Measurements from ENCODE around the gene RHBDL3. TPM values are rescaled to one million over a fixed set of nuclear protein-coding genes. Genes with fewer than 3 reads are reported as not detected.
"Not testable (repeated sequence)": the region's sequence is repeated elsewhere in the genome, so short reads cannot be mapped to it uniquely, and the experiment has no call there.

Gene RHBDL3
- polyA plus RNA-seq, 3 donors: 1.2 to 1.3 (median 1.3) TPM

GRCh38 chr17:32342603-32343325, 77.1 kb downstream of the RHBDL3 start:
- DNase-seq (ENCODE audit: extremely low read depth in 1 of 11, low read depth in 9 of 11, low spot score in 4 of 11): no peak

- no peak for DNase-seq (ENCODE audit: extremely low read depth in 1 of 11, low read depth in 9 of 11, low spot score in 4 of 11)
Observed at GRCh38 chr17:32345951-32346600, 80.4 kb downstream of the RHBDL3 start.

GRCh38 chr17:32348483-32348800, 82.8 kb downstream of the RHBDL3 start:
- DNase-seq (ENCODE audit: extremely low read depth in 1 of 11, low read depth in 9 of 11, low spot score in 4 of 11): no peak

- DNase-seq (ENCODE audit: extremely low read depth in 1 of 11, low read depth in 9 of 11, low spot score in 4 of 11): peak in 4 of 11 donors; percentile 8 to 39 (median 22)
Observed at GRCh38 chr17:32349503-32349853, 83.8 kb downstream of the RHBDL3 start.

- DNase-seq (ENCODE audit: extremely low read depth in 1 of 11, low read depth in 9 of 11, low spot score in 4 of 11): peak; percentile 92 to 97 (median 96)
Observed at GRCh38 chr17:32349854-32350665, 84.4 kb downstream of the RHBDL3 start, which contains the start of gene ZNF207. TSS of gene ZNF207 (plus strand) at chr17:32350157. CDS start at chr17:32350286, 129 bp downstream.

- DNase-seq (ENCODE audit: extremely low read depth in 1 of 11, low read depth in 9 of 11, low spot score in 4 of 11): peak in 8 of 11 donors; percentile 29 to 59 (median 49)
Observed at GRCh38 chr17:32350666-32351418, 85.2 kb downstream of the RHBDL3 start.

GRCh38 chr17:32352734-32353133, 87.1 kb downstream of the RHBDL3 start:
- DNase-seq (ENCODE audit: extremely low read depth in 1 of 11, low read depth in 9 of 11, low spot score in 4 of 11): not testable (repeated sequence)

- no peak for DNase-seq (ENCODE audit: extremely low read depth in 1 of 11, low read depth in 9 of 11, low spot score in 4 of 11)
Observed at GRCh38 chr17:32355649-32356377, 90.2 kb downstream of the RHBDL3 start.

- DNase-seq (ENCODE audit: extremely low read depth in 1 of 11, low read depth in 9 of 11, low spot score in 4 of 11): no peak
Observed at GRCh38 chr17:32356378-32356743, 90.7 kb downstream of the RHBDL3 start.

- no peak for DNase-seq (ENCODE audit: extremely low read depth in 1 of 11, low read depth in 9 of 11, low spot score in 4 of 11)
Observed at GRCh38 chr17:32356750-32357149, 91.1 kb downstream of the RHBDL3 start.

GRCh38 chr17:32357615-32358014, 92.0 kb downstream of the RHBDL3 start:
- DNase-seq (ENCODE audit: extremely low read depth in 1 of 11, low read depth in 9 of 11, low spot score in 4 of 11): no peak

- no peak for DNase-seq (ENCODE audit: extremely low read depth in 1 of 11, low read depth in 9 of 11, low spot score in 4 of 11)
Observed at GRCh38 chr17:32361270-32361669, 95.6 kb downstream of the RHBDL3 start.

- no peak for DNase-seq (ENCODE audit: extremely low read depth in 1 of 11, low read depth in 9 of 11, low spot score in 4 of 11)
Observed at GRCh38 chr17:32370426-32370825, 104.8 kb downstream of the RHBDL3 start.

Other genes starting within 250 kb of the RHBDL3 start
- gene RHOT1, start 123.3 kb upstream of the RHBDL3 start, polyA plus RNA-seq (ENCODE audit: insufficient read length in 3 of 3): 10 to 100 TPM; 50.2 to 62.5 (median 50.8) TPM
- gene C17orf75, start 76.3 kb downstream of the RHBDL3 start, polyA plus RNA-seq (ENCODE audit: insufficient read length in 3 of 3): 10 to 100 TPM; 37.2 to 49.8 (median 49.3) TPM
- gene ZNF207, start 84.3 kb downstream of the RHBDL3 start, polyA plus RNA-seq (ENCODE audit: insufficient read length in 3 of 3): 100 to 1,000 TPM; 197 to 283 (median 236) TPM
- 100 to 1,000 TPM in 1 of 3 donors, 10 to 100 TPM in 2; 96.2 to 107 (median 99.3) TPM for gene PSMD11, start 178.7 kb downstream of the RHBDL3 start, polyA plus RNA-seq (ENCODE audit: insufficient read length in 3 of 3)
- gene CDK5R1, start 221.2 kb downstream of the RHBDL3 start, polyA plus RNA-seq (ENCODE audit: insufficient read length in 3 of 3): 1 to 10 TPM; 4.5 to 5.1 (median 4.9) TPM